Gastrocnemius medialis (tissue), 4 donors: ENCODE measurements around the gene WDR33. TPM values are rescaled to one million over a fixed set of nuclear protein-coding genes. Genes with fewer than 3 reads are reported as not detected.
"Not testable (repeated sequence)": the region's sequence is repeated elsewhere in the genome, so short reads cannot be mapped to it uniquely, and the experiment has no call there.

ENCODE experiments used
- ATAC-seq, 2 donors: fragments of 150-250 bp; one replicate each; pipeline ENCODE4 v1.9.1; 2016
- DNase-seq, 2 donors: peaks; one replicate each; pipeline ENCODE4 v3.0.0-alpha.2; 2019
- H3K27ac ChIP-seq, 4 donors: fragments of 200-600 bp; sonication (generic); 1 replicate in 1 of 4; 2 replicates in 3 of 4; pipeline ENCODE4 v1.5.1; 2016 to 2018; ENCODE audit warnings: mild to moderate bottlenecking in 2 of 4, moderate library complexity in 1 of 4
- H3K27me3 ChIP-seq, 3 donors: fragments of 200-600 bp; sonication (generic) in 2 of 3; 1 replicate in 1 of 3; 2 replicates in 2 of 3; pipeline versions ENCODE4 v1.5.1 to v1.6.0; 2016 to 2019; ENCODE audit warnings: mild to moderate bottlenecking in 1 of 3, moderate library complexity in 1 of 3
- H3K36me3 ChIP-seq, 2 donors: fragments of 200-600 bp; sonication (generic) in 1 of 2; one replicate each; pipeline ENCODE4 v1.5.1; 2017 to 2018
- H3K4me1 ChIP-seq, 2 donors: fragments of 200-600 bp; sonication (generic) in 1 of 2; one replicate each; pipeline ENCODE4 v1.5.1; 2016 to 2017; ENCODE audit warnings: mild to moderate bottlenecking in 2 of 2
- H3K4me3 ChIP-seq, 4 donors: fragments of 200-600 bp; sonication (generic) in 3 of 4; 1 replicate in 1 of 4; 2 replicates in 3 of 4; pipeline ENCODE4 v1.5.1; 2016 to 2019; ENCODE audit warnings: mild to moderate bottlenecking in 2 of 4
- H3K9me3 ChIP-seq, 3 donors: fragments of 200-600 bp; sonication (generic) in 2 of 3; 1 replicate in 1 of 3; 2 replicates in 2 of 3; pipeline ENCODE4 v1.5.1; 2016 to 2019
- CTCF ChIP-seq, 5 experiments: fragments of 450-650 bp in 3 of 5; fragments of 200-600 bp in 2 of 5; sonication (generic) in 2 of 5; IDR thresholded peaks in 4 of 5; conservative IDR thresholded peaks in 1 of 5; 1 replicate in 4 of 5; 2 replicates in 1 of 5; pipeline ENCODE4 v1.5.1; 2016 to 2019; ENCODE audit warnings: antibody characterized with exemption in 5 of 5, mild to moderate bottlenecking in 3 of 5, moderate library complexity in 3 of 5
- POLR2A ChIP-seq, 2 donors: fragments of 450-650 bp; IDR thresholded peaks; one replicate each; pipeline ENCODE4 v1.6.1; 2017; ENCODE audit warnings: antibody characterized with exemption in 2 of 2, mild to moderate bottlenecking in 2 of 2, moderate library complexity in 2 of 2
- in situ Hi-C, 4 donors: fragments of 200-750 bp; cut with MboI; loops; one replicate each; pipeline versions ENCODE4 v1.15.0 to v1.8.0; 2017; ENCODE audit warnings: low sequenced_read_pairs in 4 of 4
- intact Hi-C: fragments of 100-400 bp; cut with DNase I; formaldehyde crosslinking; loops from one replicate; pipeline ENCODE4 v1.15.1; 2023; ENCODE audit warnings: low total_unique reads
- total RNA-seq, 4 donors: library from RNA; depleted of rRNA; stranded (reverse); fragments of >200 nt; gene quantifications; one replicate each; pipeline versions ENCODE4 v1.1.0 to v1.2.3, GENCODE V29; 2016

The WDR33 gene
- total RNA-seq, 4 donors from 2014 or later, result 13.6 to 31.4 (median 20.6) TPM

GRCh38 chr2:127814677-127815076, 3.7 kb upstream of the WDR33 start:
- no peak overlapping the region for H3K27ac ChIP-seq
- H3K36me3 ChIP-seq, result no peaks in the 10 kb centered on the region
- in situ Hi-C loops, result no loop called here
- intact Hi-C loops, result loop anchor here (5.0 kb wide), 2 partner anchors 213 to 302 kb away; partner anchors contain the start of gene SAP130
- no peaks in the 10 kb centered on the region for H3K27me3 ChIP-seq
- ATAC-seq (no peak), DNase-seq (no peak)
- peaks cover 2 to 11% of the 10 kb centered on the region in 2 donors for H3K4me1 ChIP-seq
- H3K9me3 ChIP-seq, result no peaks in the 10 kb centered on the region
- no peak overlapping the region for H3K4me3 ChIP-seq
- no peak for TF ChIP-seq CTCF (IDR thresholded peaks at IDR 0.05 in 4 of 5, conservative IDR thresholded peaks at IDR 0.05 in 1 of 5)
- no peak for TF ChIP-seq POLR2A (IDR thresholded peaks at IDR 0.05)

GRCh38 chr2:127812441-127812840, 1.5 kb upstream of the WDR33 start:
- DNase-seq, H3K4me3 ChIP-seq, H3K27ac ChIP-seq, H3K9me3 ChIP-seq, ATAC-seq, in situ Hi-C loops, H3K27me3 ChIP-seq, H3K36me3 ChIP-seq: not testable (repeated sequence)
- intact Hi-C loops, result loop anchor here (5.0 kb wide), 2 partner anchors 215 to 300 kb away; partner anchors contain the start of gene SAP130
- H3K4me1 ChIP-seq, result peaks cover 21 to 32% of the 10 kb centered on the region in 2 donors

GRCh38 chr2:127811397-127812321, 688 bp upstream of the WDR33 start:
- peak overlapping the region; percentile 86 to 97 (median 93) for H3K27ac ChIP-seq
- no peaks in the 10 kb centered on the region for H3K9me3 ChIP-seq
- intact Hi-C loops (loop anchor here (1.0 to 5.0 kb wide), 3 partner anchors 47 to 299 kb away; partner anchors contain the start of genes POLR2D and SAP130), in situ Hi-C loops (no loop called here)
- no peak for TF ChIP-seq CTCF (IDR thresholded peaks at IDR 0.05 in 4 of 5, conservative IDR thresholded peaks at IDR 0.05 in 1 of 5)
- no peak for TF ChIP-seq POLR2A (IDR thresholded peaks at IDR 0.05)
- no peaks in the 10 kb centered on the region for H3K27me3 ChIP-seq
- ATAC-seq (peak in 1 of 2 donors; percentile 54), DNase-seq (no peak)
- peak overlapping the region; percentile 70 to 89 (median 88) for H3K4me3 ChIP-seq
- H3K36me3 ChIP-seq, result no peaks in the 10 kb centered on the region
- H3K4me1 ChIP-seq, result peaks cover 28 to 40% of the 10 kb centered on the region in 2 donors

GRCh38 chr2:127810156-127810618, 784 bp downstream of the WDR33 start:
- TF ChIP-seq CTCF (IDR thresholded peaks at IDR 0.05 in 4 of 5, conservative IDR thresholded peaks at IDR 0.05 in 1 of 5) (no peak), POLR2A (IDR thresholded peaks at IDR 0.05) (no peak)
- peaks cover 40 to 55% of the 10 kb centered on the region in 2 donors for H3K4me1 ChIP-seq
- intact Hi-C loops (loop anchor here (1.0 to 5.0 kb wide), 3 partner anchors 217 to 298 kb away; partner anchors contain the start of genes IWS1 and SAP130), in situ Hi-C loops (no loop called here)
- DNase-seq, result no peak
- H3K9me3 ChIP-seq, result no peaks in the 10 kb centered on the region
- no peaks in the 10 kb centered on the region for H3K36me3 ChIP-seq
- ATAC-seq, result peak; percentile 16 to 29
- H3K27me3 ChIP-seq, result no peaks in the 10 kb centered on the region
- peak overlapping the region; percentile 86 to 97 (median 93) for H3K27ac ChIP-seq
- peak overlapping the region; percentile 70 to 89 (median 88) for H3K4me3 ChIP-seq
